Measurements from ENCODE around the gene TUT1.

GRCh38 chr11:62603776-62604299 lies 12.5 kb upstream of the TUT1 start:
- TF ChIP-seq, protein P1, sequence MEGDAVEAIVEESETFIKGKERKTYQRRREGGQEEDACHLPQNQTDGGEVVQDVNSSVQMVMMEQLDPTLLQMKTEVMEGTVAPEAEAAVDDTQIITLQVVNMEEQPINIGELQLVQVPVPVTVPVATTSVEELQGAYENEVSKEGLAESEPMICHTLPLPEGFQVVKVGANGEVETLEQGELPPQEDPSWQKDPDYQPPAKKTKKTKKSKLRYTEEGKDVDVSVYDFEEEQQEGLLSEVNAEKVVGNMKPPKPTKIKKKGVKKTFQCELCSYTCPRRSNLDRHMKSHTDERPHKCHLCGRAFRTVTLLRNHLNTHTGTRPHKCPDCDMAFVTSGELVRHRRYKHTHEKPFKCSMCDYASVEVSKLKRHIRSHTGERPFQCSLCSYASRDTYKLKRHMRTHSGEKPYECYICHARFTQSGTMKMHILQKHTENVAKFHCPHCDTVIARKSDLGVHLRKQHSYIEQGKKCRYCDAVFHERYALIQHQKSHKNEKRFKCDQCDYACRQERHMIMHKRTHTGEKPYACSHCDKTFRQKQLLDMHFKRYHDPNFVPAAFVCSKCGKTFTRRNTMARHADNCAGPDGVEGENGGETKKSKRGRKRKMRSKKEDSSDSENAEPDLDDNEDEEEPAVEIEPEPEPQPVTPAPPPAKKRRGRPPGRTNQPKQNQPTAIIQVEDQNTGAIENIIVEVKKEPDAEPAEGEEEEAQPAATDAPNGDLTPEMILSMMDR (conservative IDR thresholded peaks at IDR 0.05 in 1 of 2, IDR thresholded peaks at IDR 0.05 in 1 of 2; ENCODE audit: extremely low read depth in 1 of 2, insufficient read depth in 1 of 2, low read depth in 1 of 2, low read length in 2 of 2), result no peak
- no peak for TF ChIP-seq EZH2 (IDR thresholded peaks at IDR 0.05; ENCODE audit: borderline replicate concordance, low read length)

Data from mammary epithelial cell (primary cell).